AG04450 (cell line): ENCODE measurements around the gene PGM2. TPM values are rescaled to one million over a fixed set of nuclear protein-coding genes. Genes with fewer than 3 reads are reported as not detected.

Source experiments
- CTCF ChIA-PET: fragments of 300-600, 350-600 bp; formaldehyde crosslinking; extraction: SDS; loops from one replicate; lab custom pipeline; 2022; ENCODE audit warnings: antibody characterized with exemption, inconsistent platforms; lab: Charles Lee
- POLR2A ChIA-PET: fragments of 350-600 bp; formaldehyde crosslinking; extraction: SDS; loops from one replicate; lab custom pipeline; 2021; ENCODE audit warnings: antibody characterized with exemption, inconsistent platforms; lab: Yijun Ruan, JAX
- DNase-seq: peaks from one replicate; pipeline ENCODE4 v3.0.0-alpha.2; 2011; ENCODE audit warnings: low read depth, low spot score
- H3K27ac ChIP-seq: one replicate; pipeline ENCODE4 v1.5.1; 2012; ENCODE audit warnings: low read depth, low read length, control low read depth
- H3K27me3 ChIP-seq: one replicate; pipeline ENCODE4 v1.6.0; 2012; ENCODE audit warnings: low read length; ENCODE audit not compliant: control insufficient read depth, insufficient read depth
- H3K4me3 ChIP-seq: 2 replicates; pipeline ENCODE4 v1.5.1; 2011; ENCODE audit warnings: mild to moderate bottlenecking, low read depth, low read length, control low read depth
- H3K9me3 ChIP-seq: 2 replicates; pipeline ENCODE4 v1.5.1; 2012; ENCODE audit warnings: low read length; ENCODE audit not compliant: control insufficient read depth, insufficient read depth
- CTCF ChIP-seq: IDR thresholded peaks from 2 replicates; pipeline ENCODE4 v1.5.1; 2011; ENCODE audit warnings: low read depth, low read length, control low read depth, inconsistent platforms
- polyA plus RNA-seq: library from polyadenylated mRNA; depleted of rRNA; stranded (reverse); fragments of >200 nt; gene quantifications from 2 replicates; pipeline ENCODE4 v1.2.3, GENCODE V29; 2011

PGM2 gene
- polyA plus RNA-seq, 1 experiment, result 24.1 TPM

- H3K27me3 ChIP-seq, result peaks cover 37% of the 10 kb centered on the region
- POLR2A ChIA-PET, result no interaction called here
These were observed 66.2 kb downstream of the PGM2 start for GRCh38 chr4:37892641-37893040.

GRCh38 chr4:37893164-37893563 is 66.7 kb downstream of the PGM2 start:
- Histone ChIP-seq H3K9me3 (no peaks in the 10 kb centered on the region; the same call in 1 of the 2 replicates), H3K4me3 (no peak overlapping the region), H3K27ac (no peak overlapping the region), H3K27me3 (peaks cover 37% of the 10 kb centered on the region)
- no peak for TF ChIP-seq CTCF
- ChIA-PET CTCF (no interaction called here), POLR2A (no interaction called here)
- DNase-seq, result no peak

More at GRCh38 chr4:37892641-37893040, 66.2 kb downstream of the PGM2 start:
- no peak for DNase-seq
- Histone ChIP-seq H3K9me3 (no peaks in the 10 kb centered on the region; the same call in 1 of the 2 replicates), H3K4me3 (no peak overlapping the region), H3K27ac (no peak overlapping the region)
- TF ChIP-seq CTCF, result no peak
- CTCF ChIA-PET, result interaction anchor here (0.9 kb wide), 1 partner anchor 16 kb away, joined by 4 read pairs; no protein-coding TSS in a partner anchor

DNA sequence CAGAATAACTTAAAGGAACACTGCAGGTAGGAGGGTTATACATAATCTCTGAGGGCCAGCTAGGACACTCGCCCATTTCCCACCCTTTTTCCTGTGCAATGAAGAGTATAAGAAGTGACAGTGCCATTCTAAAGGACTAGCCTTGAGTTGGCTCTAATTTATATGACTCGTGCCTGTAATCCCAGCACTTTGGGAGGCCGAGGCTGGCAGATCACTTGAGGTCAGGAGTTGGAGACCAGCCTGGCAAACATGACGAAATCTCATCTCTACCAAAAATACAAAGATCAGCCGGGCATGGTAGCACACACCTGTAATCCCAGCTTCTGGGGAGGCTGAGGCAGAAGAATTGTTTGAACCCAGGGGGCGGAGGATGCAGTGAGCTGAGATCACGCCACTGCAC is 68.8 kb downstream of the PGM2 start:
- Histone ChIP-seq H3K9me3 (no peaks in the 10 kb centered on the region; the same call in 1 of the 2 replicates), H3K27me3 (peaks cover 32% of the 10 kb centered on the region), H3K4me3 (no peak overlapping the region), H3K27ac (no peak overlapping the region)
- no peak for TF ChIP-seq CTCF
- CTCF ChIA-PET, result no interaction called here
- no peak for DNase-seq
- POLR2A ChIA-PET, result no interaction called here

GRCh38 chr4:37896206-37896860 is 69.8 kb downstream of the PGM2 start:
- ChIA-PET CTCF (no interaction called here), POLR2A (no interaction called here)
- no peak overlapping the region for H3K27ac ChIP-seq
- no peaks in the 10 kb centered on the region; the same call in 1 of the 2 replicates for H3K9me3 ChIP-seq
- H3K27me3 ChIP-seq, result peaks cover 28% of the 10 kb centered on the region
- TF ChIP-seq CTCF, result no peak
- no peak overlapping the region for H3K4me3 ChIP-seq
- no peak for DNase-seq

DNA sequence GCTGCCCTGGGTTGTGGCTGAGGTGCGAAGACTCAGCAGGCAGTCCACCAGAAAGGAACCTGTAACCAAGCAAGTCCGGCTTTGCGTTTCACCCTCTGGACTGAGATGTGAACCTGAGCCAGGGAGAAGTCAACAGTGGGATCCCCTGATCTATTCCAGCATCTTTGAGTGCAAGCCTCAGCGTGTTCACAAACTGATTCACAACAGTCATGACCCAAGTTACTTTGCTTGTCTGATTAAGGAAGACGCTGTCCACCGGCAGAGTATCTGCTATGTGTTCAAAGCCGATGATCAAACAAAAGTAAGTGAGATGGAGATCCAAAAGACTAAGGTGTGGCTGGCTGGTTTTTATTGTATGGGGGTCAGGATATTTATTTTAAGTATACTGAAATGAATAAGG is 75.7 kb downstream of the PGM2 start:
- Histone ChIP-seq H3K27ac (no peak overlapping the region), H3K4me3 (no peak overlapping the region), H3K9me3 (no peaks in the 10 kb centered on the region; the same call in 1 of the 2 replicates), H3K27me3 (peaks cover 5% of the 10 kb centered on the region)
- CTCF ChIA-PET, result no interaction called here
- TF ChIP-seq CTCF, result no peak
- POLR2A ChIA-PET, result no interaction called here
- DNase-seq, result no peak
